Mucosa of descending colon (tissue), 3 donors: ENCODE data around the gene AMFR. TPM values are rescaled to one million over a fixed set of nuclear protein-coding genes. Genes with fewer than 3 reads are reported as not detected.
A peak's percentile ranks its signal among the peaks of the same experiment; 100 is the strongest.

Source experiments
- ATAC-seq: fragments of 200-7000 bp; cut with Tn5 transposase; one replicate; pipeline ENCODE4 v1.9.1; 2020; ENCODE audit warnings: mild to moderate bottlenecking, moderate library complexity
- DNase-seq, 3 donors: peaks; one replicate each; pipeline ENCODE4 v3.0.0-alpha.2; 2020
- H3K36me3 ChIP-seq: fragments of 200-600 bp; one replicate; pipeline ENCODE4 v1.8.0; 2021; ENCODE audit warnings: low read depth, mild to moderate bottlenecking
- H3K4me1 ChIP-seq: fragments of 200-600 bp; one replicate; pipeline ENCODE4 v1.8.0; 2021; ENCODE audit warnings: low read depth, mild to moderate bottlenecking
- H3K4me3 ChIP-seq: fragments of 200-600 bp; one replicate; pipeline ENCODE4 v1.8.0; 2021; ENCODE audit warnings: mild to moderate bottlenecking
- H3K9me3 ChIP-seq: fragments of 200-600 bp; one replicate; pipeline ENCODE4 v1.8.0; 2021; ENCODE audit warnings: mild to moderate bottlenecking
- CTCF ChIP-seq: fragments of 200-600 bp; IDR thresholded peaks from one replicate; pipeline ENCODE4 v1.8.0; 2022; ENCODE audit warnings: antibody characterized with exemption, mild to moderate bottlenecking
- intact Hi-C, 2 donors: fragments of 100-400 bp; cut with DNase I in 1 of 2; cut with micrococcal nuclease in 1 of 2; formaldehyde crosslinking; loops; one replicate each; pipeline versions ENCODE4 v1.11.0 to v1.11.1; 2022; cut with DNase I, micrococcal nuclease
- total RNA-seq, 3 donors: library from RNA; stranded (reverse); fragmentation: NEBNext Ultra II Directional in 2 of 3; extraction: Animal tissue kit (Norgen Biotek cat#: 25700) in 2 of 3; gene quantifications; one replicate each; pipeline versions ENCODE4 v1.2.1 to v1.2.4, GENCODE V29; 2021 to 2023
- donor health status: DM: no; HTN: no; CAD: no; lungs with moderate emphysema.
- donor health status: DM: no; HTN: no; CAD: no.
- donor health status: DM: no; HTN: yes; CAD: no.

AMFR gene
- total RNA-seq, 3 donors from 2014 or later: 83.3 to 116 (median 102) TPM

DNA sequence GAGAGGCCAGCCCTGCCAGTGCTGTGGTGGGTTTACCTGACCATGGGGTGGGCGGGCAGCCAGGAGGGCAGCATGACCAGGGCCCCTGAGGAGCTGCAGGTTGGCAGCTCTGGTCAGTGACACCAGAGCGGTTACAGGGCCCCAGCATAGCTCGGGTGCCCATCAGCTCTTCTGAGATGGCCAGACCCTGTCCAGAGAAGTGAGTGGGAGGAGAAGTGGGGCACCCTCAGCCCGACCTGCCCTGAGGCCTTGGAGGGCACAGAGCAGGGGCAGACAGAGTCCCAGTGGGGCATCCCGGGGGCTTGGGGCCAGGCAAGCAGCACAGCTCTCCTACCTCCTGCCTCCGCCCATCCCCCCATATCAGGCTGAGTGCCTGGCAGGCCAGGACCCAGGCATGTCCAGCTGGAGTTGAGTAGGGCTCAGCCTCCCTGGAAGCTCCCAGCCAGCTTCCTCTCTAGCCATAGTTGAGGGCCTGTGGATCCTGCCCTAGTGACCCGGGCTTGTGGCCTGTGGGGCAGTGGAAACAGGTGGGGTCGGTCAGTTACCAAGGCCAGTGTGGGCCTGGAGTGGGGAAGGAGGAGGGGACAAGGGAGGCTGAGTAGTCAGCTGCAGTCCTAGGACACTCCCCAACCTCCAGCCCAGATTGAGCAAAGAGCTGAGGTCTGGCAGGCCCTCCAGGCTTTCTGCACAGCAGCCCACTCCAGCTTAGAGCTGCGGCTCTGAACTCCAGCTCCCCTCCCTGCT lies 83.5 kb downstream of the AMFR start:
- no peaks in the 10 kb centered on the region for H3K36me3 ChIP-seq
- no peaks in the 10 kb centered on the region for H3K4me1 ChIP-seq
- H3K9me3 ChIP-seq: no peaks in the 10 kb centered on the region
- intact Hi-C loops: no loop called here
- H3K4me3 ChIP-seq: no peak overlapping the region
- peak in 1 of 3 donors; percentile 33 for DNase-seq
- no peak for TF ChIP-seq CTCF
- ATAC-seq: no peak

GRCh38 chr16:56340864-56341365 lies 84.4 kb downstream of the AMFR start:
- no peak for TF ChIP-seq CTCF
- DNase-seq (no peak), ATAC-seq (no peak)
- H3K36me3 ChIP-seq: no peaks in the 10 kb centered on the region
- no peaks in the 10 kb centered on the region for H3K4me1 ChIP-seq
- H3K4me3 ChIP-seq: no peak overlapping the region
- intact Hi-C loops: no loop called here
- H3K9me3 ChIP-seq: no peaks in the 10 kb centered on the region

DNA sequence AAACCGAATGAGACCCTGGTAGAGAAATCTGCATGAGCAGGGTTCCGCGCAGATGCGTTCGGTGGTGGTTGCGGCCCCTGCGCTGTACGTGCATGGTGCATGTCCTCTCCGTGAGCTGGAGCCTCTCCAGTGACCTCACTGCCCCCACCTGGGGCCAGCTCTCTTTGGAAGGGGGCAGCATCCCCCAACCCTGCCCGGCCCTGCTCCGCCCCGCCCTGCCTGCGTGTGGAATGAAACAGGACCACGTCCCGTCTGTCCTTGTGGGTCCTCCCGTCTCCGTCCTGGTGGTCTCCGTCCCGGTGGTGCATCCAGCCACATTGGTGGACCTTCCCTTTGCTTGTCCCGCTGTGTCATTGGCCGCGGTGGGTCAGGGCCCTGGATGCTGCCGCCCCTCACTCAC lies 84.9 kb downstream of the AMFR start:
- Histone ChIP-seq H3K4me1 (no peaks in the 10 kb centered on the region), H3K36me3 (no peaks in the 10 kb centered on the region), H3K4me3 (no peak overlapping the region), H3K9me3 (no peaks in the 10 kb centered on the region)
- no peak for ATAC-seq
- DNase-seq: peak in 1 of 3 donors; percentile 40
- TF ChIP-seq CTCF: no peak
- intact Hi-C loops: no loop called here

DNA sequence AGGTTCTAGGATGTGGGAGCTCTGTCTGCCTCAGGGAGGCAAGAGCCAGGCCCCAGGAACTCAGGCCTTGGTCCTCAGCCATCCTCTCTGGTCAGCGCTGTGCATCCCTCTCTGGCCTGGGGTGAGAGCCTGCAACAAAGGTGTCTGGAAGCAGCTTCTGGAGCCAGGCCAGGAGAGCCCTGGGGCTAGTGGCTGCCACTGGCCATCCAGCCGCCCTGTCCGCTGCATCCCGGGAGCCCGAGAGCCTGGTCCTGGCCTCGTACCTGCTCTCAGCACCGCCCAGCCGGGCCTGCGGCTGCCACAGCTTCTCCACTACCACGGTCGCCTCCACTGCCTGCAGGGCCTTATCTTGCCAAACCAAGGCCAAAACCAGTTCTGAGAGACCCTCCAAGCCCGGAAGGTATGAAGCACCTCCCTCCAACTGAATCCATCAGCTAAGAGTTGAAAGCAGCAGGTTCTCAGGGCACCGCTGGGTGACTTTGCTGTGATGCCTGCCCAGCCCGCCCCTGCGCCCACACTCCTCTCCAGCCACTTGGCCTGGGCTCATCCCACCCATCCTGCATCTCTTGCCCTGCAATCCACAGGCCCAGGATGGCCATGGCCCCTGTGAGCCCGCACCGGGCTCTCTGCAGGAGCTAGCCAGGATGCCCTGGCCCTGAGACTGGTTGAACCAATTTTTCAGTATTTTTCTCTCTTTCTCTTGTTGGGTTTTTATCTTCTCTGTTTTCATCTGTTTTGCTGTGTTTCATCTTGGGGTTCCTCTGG lies 85.7 kb downstream of the AMFR start:
- TF ChIP-seq CTCF: no peak

GRCh38 chr16:56338566-56339318 lies 86.6 kb downstream of the AMFR start:
- H3K36me3 ChIP-seq: no peaks in the 10 kb centered on the region
- ATAC-seq (no peak), DNase-seq (peak in 1 of 3 donors; percentile 34)
- TF ChIP-seq CTCF: no peak
- H3K9me3 ChIP-seq: no peaks in the 10 kb centered on the region
- H3K4me1 ChIP-seq: no peaks in the 10 kb centered on the region
- H3K4me3 ChIP-seq: no peak overlapping the region
- intact Hi-C loops: no loop called here

More for the DNA sequence above, 85.7 kb downstream of the AMFR start:
- Histone ChIP-seq H3K36me3 (no peaks in the 10 kb centered on the region), H3K4me3 (no peak overlapping the region), H3K9me3 (no peaks in the 10 kb centered on the region), H3K4me1 (no peaks in the 10 kb centered on the region)
- no peak for ATAC-seq
- peak in 1 of 3 donors; percentile 31 for DNase-seq
- intact Hi-C loops: no loop called here
